ENCODE data around the gene C17orf58.
"Not testable (repeated sequence)": the region's sequence is repeated elsewhere in the genome, so short reads cannot be mapped to it uniquely, and the experiment has no call there.

DNA sequence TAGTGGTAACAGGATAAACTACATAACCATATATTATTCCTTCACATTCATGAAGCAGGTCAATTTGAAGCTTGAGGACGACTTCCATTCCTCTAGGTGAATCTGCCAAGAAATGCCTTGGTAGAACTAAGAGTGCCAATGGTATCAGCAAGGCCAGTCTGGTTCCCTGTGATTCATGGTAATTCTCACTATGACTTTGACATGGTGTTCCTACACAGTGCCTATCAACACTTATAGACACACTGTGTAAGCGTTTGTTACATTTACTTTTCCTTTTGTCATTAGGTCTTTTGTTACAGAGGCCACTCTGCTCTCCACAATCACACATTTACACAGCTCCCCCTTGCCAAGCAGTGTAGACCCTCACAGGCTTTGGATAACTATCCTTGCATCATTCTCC lies 34.1 kb downstream of the C17orf58 start:
- not testable (repeated sequence) for TF ChIP-seq MAFK (IDR thresholded peaks at IDR 0.05; ENCODE audit: low read depth, low read length); RAD21 (IDR thresholded peaks at IDR 0.05 in 1 of 2, conservative IDR thresholded peaks at IDR 0.05 in 1 of 2; ENCODE audit: low read depth in 2 of 2, low read length in 2 of 2); POU5F1 (IDR thresholded peaks at IDR 0.05; ENCODE audit: low read depth, low read length); SAP30 (IDR thresholded peaks at IDR 0.05; ENCODE audit: insufficient read depth, insufficient replicate concordance, low read length); POLR2AphosphoS5 (IDR thresholded peaks at IDR 0.05; ENCODE audit: low read depth, low read length); KDM1A (IDR thresholded peaks at IDR 0.05; ENCODE audit: borderline replicate concordance, low read length); TCF12 (IDR thresholded peaks at IDR 0.05; ENCODE audit: low read depth, low read length); CHD2 (IDR thresholded peaks at IDR 0.05; ENCODE audit: low read length); POLR2A (IDR thresholded peaks at IDR 0.05; ENCODE audit: control extremely low read depth in 1 of 2, low read depth in 2 of 2, low read length in 2 of 2); EP300 (IDR thresholded peaks at IDR 0.05; ENCODE audit: borderline replicate concordance in 1 of 2, low read depth in 2 of 2, low read length in 2 of 2); TAF1 (IDR thresholded peaks at IDR 0.05; ENCODE audit: low read depth, low read length)
- TF ChIP-seq, protein P1, sequence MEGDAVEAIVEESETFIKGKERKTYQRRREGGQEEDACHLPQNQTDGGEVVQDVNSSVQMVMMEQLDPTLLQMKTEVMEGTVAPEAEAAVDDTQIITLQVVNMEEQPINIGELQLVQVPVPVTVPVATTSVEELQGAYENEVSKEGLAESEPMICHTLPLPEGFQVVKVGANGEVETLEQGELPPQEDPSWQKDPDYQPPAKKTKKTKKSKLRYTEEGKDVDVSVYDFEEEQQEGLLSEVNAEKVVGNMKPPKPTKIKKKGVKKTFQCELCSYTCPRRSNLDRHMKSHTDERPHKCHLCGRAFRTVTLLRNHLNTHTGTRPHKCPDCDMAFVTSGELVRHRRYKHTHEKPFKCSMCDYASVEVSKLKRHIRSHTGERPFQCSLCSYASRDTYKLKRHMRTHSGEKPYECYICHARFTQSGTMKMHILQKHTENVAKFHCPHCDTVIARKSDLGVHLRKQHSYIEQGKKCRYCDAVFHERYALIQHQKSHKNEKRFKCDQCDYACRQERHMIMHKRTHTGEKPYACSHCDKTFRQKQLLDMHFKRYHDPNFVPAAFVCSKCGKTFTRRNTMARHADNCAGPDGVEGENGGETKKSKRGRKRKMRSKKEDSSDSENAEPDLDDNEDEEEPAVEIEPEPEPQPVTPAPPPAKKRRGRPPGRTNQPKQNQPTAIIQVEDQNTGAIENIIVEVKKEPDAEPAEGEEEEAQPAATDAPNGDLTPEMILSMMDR (IDR thresholded peaks at IDR 0.05; ENCODE audit: control extremely low read depth in 1 of 3, insufficient read depth in 1 of 3, low read depth in 1 of 3, low read length in 3 of 3), result not testable (repeated sequence)
- TF ChIP-seq, protein P2, sequence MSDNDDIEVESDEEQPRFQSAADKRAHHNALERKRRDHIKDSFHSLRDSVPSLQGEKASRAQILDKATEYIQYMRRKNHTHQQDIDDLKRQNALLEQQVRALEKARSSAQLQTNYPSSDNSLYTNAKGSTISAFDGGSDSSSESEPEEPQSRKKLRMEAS (IDR thresholded peaks at IDR 0.05), result not testable (repeated sequence)

All from H1 (cell line).